MCF 10A (cell line): ENCODE data around the gene TEX10. TPM values are rescaled to one million over a fixed set of nuclear protein-coding genes. Genes with fewer than 3 reads are reported as not detected.

Source experiments
- BruUV-seq: library from RNA; stranded (reverse); fragments of 400-500 nt; replicated peaks from 2 replicates; lab custom pipeline; 2021; lab: Mats Ljungman, UMichigan
- CTCF ChIA-PET: fragments of 300-600 bp; sonication (Branson Sonifier 250); formaldehyde crosslinking; extraction: SDS; loops from one replicate; lab custom pipeline; 2021; ENCODE audit warnings: antibody characterized with exemption, inconsistent platforms; lab: Yijun Ruan, JAX
- POLR2A ChIA-PET: fragments of 300-600, 350-650 bp; sonication (Branson Sonifier 250); formaldehyde crosslinking; extraction: SDS; loops from one replicate; lab custom pipeline; 2020; ENCODE audit warnings: antibody characterized with exemption, inconsistent platforms; lab: Yijun Ruan, JAX
- DNase-seq: peaks from one replicate; pipeline ENCODE4 v3.0.0-alpha.2; 2018; ENCODE audit not compliant: unreplicated experiment
- H3K27ac Mint-ChIP-seq: one replicate; pipeline ENCODE4 v1.8.0; 2022; ENCODE audit warnings: mild to moderate bottlenecking, low read depth, mixed read lengths; ENCODE audit not compliant: unreplicated experiment
- H3K27me3 Mint-ChIP-seq: one replicate; pipeline ENCODE4 v1.8.0; 2022; ENCODE audit warnings: mixed read lengths; ENCODE audit not compliant: insufficient read depth, unreplicated experiment
- H3K36me3 Mint-ChIP-seq: one replicate; pipeline ENCODE4 v1.8.0; 2022; ENCODE audit warnings: mild to moderate bottlenecking, moderate library complexity, mixed read lengths; ENCODE audit not compliant: insufficient read depth, unreplicated experiment
- H3K4me1 Mint-ChIP-seq: one replicate; pipeline ENCODE4 v1.8.0; 2022; ENCODE audit warnings: mixed read lengths; ENCODE audit not compliant: insufficient read depth, unreplicated experiment
- H3K4me3 Mint-ChIP-seq: one replicate; pipeline ENCODE4 v1.8.0; 2022; ENCODE audit warnings: mild to moderate bottlenecking, moderate library complexity, mixed read lengths; ENCODE audit not compliant: unreplicated experiment
- H3K9me3 Mint-ChIP-seq: one replicate; pipeline ENCODE4 v1.8.0; 2022; ENCODE audit warnings: mixed read lengths; ENCODE audit not compliant: unreplicated experiment
- intact Hi-C: fragments of 100-400 bp; cut with micrococcal nuclease; formaldehyde crosslinking; loops from 2 replicates; pipeline ENCODE4 v1.14.1; 2022
- total RNA-seq: library from RNA; stranded (reverse); gene quantifications from 2 replicates; pipeline ENCODE4 v1.2.3, GENCODE V29; 2022
- TF ChIP-seq, protein P1 (sequence below): fragments of 200-600 bp; IDR thresholded peaks from one replicate; pipeline ENCODE4 v1.8.0; 2022; ENCODE audit warnings: antibody characterized with exemption, mild to moderate bottlenecking; ENCODE audit not compliant: unreplicated experiment

Gene TEX10
- total RNA-seq, 1 experiment from 2014 or later = 38.2 TPM

DNA sequence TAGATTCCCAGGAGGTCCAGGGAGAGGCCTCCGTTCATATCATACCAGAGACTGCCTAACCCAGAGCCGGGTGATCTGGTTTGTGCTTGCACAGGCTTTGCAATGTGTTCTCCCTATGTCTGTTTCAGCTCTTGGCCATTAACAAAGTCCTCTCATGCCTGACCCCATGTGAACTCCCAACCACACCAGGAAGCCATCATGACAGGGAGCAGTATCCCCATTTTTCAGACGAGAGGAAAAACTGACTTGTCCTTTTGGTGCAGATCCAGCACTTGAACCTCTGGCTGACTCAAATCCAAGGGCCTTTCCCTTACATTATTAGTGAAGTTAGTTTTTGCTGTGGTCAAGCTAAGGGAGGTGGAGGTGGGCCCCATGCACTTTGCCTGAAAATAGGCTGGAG lies 58.4 kb downstream of the TEX10 start:
- H3K9me3 Mint-ChIP-seq = peaks cover 2% of the 10 kb centered on the region
- intact Hi-C loops = no loop called here
- H3K4me1 Mint-ChIP-seq = no peaks in the 10 kb centered on the region
- no peak for DNase-seq
- ChIA-PET POLR2A (no interaction called here), CTCF (no interaction called here)
- peaks cover 83% of the 10 kb centered on the region for H3K36me3 Mint-ChIP-seq
- H3K27ac Mint-ChIP-seq = no peak overlapping the region
- H3K27me3 Mint-ChIP-seq = no peaks in the 10 kb centered on the region
- BruUV-seq = no TSS peak
- no peak overlapping the region for H3K4me3 Mint-ChIP-seq
- TF ChIP-seq, protein P1, sequence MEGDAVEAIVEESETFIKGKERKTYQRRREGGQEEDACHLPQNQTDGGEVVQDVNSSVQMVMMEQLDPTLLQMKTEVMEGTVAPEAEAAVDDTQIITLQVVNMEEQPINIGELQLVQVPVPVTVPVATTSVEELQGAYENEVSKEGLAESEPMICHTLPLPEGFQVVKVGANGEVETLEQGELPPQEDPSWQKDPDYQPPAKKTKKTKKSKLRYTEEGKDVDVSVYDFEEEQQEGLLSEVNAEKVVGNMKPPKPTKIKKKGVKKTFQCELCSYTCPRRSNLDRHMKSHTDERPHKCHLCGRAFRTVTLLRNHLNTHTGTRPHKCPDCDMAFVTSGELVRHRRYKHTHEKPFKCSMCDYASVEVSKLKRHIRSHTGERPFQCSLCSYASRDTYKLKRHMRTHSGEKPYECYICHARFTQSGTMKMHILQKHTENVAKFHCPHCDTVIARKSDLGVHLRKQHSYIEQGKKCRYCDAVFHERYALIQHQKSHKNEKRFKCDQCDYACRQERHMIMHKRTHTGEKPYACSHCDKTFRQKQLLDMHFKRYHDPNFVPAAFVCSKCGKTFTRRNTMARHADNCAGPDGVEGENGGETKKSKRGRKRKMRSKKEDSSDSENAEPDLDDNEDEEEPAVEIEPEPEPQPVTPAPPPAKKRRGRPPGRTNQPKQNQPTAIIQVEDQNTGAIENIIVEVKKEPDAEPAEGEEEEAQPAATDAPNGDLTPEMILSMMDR = no peak

DNA sequence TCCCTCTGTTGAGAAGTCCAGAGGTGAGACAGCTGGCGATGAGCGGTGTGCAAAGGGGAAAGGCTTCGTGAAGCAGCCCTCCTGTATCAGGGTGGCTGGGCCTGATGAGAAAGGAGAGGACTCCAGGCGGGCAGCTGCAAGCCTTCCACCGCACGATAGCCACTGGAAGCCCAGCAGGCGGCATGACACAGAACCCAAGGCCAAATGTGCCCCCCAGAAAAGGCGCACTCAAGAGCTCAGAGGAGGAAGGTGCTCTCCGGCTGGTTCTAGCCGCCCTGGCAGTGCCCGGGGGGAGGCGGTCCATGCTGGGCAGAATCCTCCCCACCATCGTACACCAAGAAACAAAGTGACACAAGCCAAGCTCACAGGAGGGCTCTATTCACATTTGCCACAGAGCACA lies 60.3 kb downstream of the TEX10 start:
- peaks cover 8% of the 10 kb centered on the region for H3K9me3 Mint-ChIP-seq
- H3K36me3 Mint-ChIP-seq = peaks cover 79% of the 10 kb centered on the region
- H3K4me3 Mint-ChIP-seq = no peak overlapping the region
- H3K4me1 Mint-ChIP-seq = no peaks in the 10 kb centered on the region
- POLR2A ChIA-PET = no interaction called here
- no peak for DNase-seq
- TF ChIP-seq, protein P1 = no peak
- intact Hi-C loops = no loop called here
- no TSS peak for BruUV-seq
- no peaks in the 10 kb centered on the region for H3K27me3 Mint-ChIP-seq
- CTCF ChIA-PET = interaction anchor here (1.0 kb wide), 1 partner anchor 34 kb away, joined by 3 read pairs; no protein-coding TSS in a partner anchor
- no peak overlapping the region for H3K27ac Mint-ChIP-seq

DNA sequence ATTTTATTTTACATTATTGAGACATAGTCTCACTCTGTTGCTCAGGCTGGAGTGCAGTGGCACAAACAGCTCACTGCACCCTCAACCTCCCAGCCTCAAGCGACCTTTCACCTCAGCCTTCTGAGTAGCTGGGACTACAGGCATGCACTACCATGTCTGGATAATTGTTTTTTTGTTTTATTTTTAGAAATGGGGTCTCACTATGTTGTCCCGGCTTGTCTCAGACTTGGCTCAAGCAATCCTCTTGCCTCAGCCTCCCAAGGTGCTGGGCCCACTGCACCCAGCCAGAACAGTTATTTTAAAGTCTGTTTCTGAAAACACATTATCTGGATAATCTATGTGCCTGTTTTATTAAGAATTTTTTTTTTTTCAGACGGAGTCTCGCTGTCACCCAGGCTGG lies 62.0 kb downstream of the TEX10 start:
- Mint-ChIP-seq H3K27ac (no peak overlapping the region), H3K4me3 (no peak overlapping the region), H3K4me1 (no peaks in the 10 kb centered on the region), H3K9me3 (peaks cover 8% of the 10 kb centered on the region), H3K36me3 (peaks cover 75% of the 10 kb centered on the region), H3K27me3 (no peaks in the 10 kb centered on the region)
- no TSS peak for BruUV-seq
- TF ChIP-seq, protein P1 = no peak
- DNase-seq = no peak
- POLR2A ChIA-PET = interaction anchor here (0.6 kb wide), 1 partner anchor 1048 kb away, joined by 4 read pairs; no protein-coding TSS in a partner anchor
- intact Hi-C loops = no loop called here
- CTCF ChIA-PET = interaction anchor here (0.7 to 1.4 kb wide), 5 partner anchors 10 to 1150 kb away, joined by 3 to 5 read pairs (median 3); no protein-coding TSS in a partner anchor

DNA sequence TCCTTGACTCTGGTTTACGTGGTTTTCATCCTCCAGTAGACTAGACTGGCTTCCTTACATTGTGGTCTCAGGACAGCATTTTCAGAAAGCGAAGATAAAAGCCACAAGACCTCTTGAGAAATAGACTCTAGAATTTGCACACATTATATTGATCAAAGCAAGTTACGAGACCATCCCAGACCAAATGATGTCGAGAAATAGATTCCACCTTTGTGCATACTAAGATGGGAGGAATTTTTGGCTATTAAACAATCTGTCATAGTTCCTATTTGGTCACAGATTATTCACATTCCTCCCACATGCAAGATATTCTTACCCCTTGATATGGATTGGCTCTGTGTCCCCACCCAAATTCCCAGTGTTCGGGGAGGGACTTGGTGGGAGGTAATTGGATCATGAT lies 65.6 kb downstream of the TEX10 start:
- H3K4me3 Mint-ChIP-seq = no peak overlapping the region
- peaks cover 21% of the 10 kb centered on the region for H3K9me3 Mint-ChIP-seq
- DNase-seq = no peak
- H3K27ac Mint-ChIP-seq = no peak overlapping the region
- POLR2A ChIA-PET = interaction anchor here (0.7 kb wide), 1 partner anchor 8 kb away, joined by 3 read pairs; no protein-coding TSS in a partner anchor
- peaks cover 65% of the 10 kb centered on the region for H3K36me3 Mint-ChIP-seq
- no TSS peak for BruUV-seq
- H3K4me1 Mint-ChIP-seq = no peaks in the 10 kb centered on the region
- intact Hi-C loops = no loop called here
- no peaks in the 10 kb centered on the region for H3K27me3 Mint-ChIP-seq
- TF ChIP-seq, protein P1 = no peak
- CTCF ChIA-PET = no interaction called here
